ENCODE data around the gene ZNF681.

DNA sequence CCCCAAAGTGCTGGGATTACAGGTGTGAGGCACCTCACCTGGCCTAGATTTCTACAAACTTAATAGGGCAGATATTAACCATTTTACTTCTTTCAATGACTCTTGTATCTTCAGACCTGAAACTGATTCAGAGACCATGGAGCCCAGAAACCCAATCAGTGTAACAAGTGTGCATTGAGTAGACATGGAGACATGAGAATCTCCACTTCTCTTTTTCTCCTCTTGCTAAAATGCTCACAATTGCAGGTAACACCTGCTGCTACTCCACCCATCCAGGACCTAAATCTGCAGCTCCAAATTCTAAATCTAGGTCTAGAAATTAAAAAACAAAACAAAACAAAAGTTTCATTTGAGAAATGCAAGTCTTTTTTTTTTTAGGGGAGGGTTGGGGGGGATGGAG is 42.2 kb upstream of the ZNF681 start:
- TF ChIP-seq, protein P1, sequence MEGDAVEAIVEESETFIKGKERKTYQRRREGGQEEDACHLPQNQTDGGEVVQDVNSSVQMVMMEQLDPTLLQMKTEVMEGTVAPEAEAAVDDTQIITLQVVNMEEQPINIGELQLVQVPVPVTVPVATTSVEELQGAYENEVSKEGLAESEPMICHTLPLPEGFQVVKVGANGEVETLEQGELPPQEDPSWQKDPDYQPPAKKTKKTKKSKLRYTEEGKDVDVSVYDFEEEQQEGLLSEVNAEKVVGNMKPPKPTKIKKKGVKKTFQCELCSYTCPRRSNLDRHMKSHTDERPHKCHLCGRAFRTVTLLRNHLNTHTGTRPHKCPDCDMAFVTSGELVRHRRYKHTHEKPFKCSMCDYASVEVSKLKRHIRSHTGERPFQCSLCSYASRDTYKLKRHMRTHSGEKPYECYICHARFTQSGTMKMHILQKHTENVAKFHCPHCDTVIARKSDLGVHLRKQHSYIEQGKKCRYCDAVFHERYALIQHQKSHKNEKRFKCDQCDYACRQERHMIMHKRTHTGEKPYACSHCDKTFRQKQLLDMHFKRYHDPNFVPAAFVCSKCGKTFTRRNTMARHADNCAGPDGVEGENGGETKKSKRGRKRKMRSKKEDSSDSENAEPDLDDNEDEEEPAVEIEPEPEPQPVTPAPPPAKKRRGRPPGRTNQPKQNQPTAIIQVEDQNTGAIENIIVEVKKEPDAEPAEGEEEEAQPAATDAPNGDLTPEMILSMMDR (IDR thresholded peaks at IDR 0.05; ENCODE audit: low read depth, low read length): no peak
- TF ChIP-seq EZH2phosphoT487 (IDR thresholded peaks at IDR 0.05; ENCODE audit: low read depth): no peak

Data from OCI-LY3 (cell line).